Coronary artery (tissue), 2 donors: ENCODE results near the gene STPG1.

Experiments
- DNase-seq: peaks from one replicate; pipeline ENCODE4 v3.0.0-alpha.2; 2017; ENCODE audit warnings: low spot score
- H3K27ac ChIP-seq, 2 donors: fragments of 200-600 bp; sonication (generic); one replicate each; pipeline ENCODE4 v1.5.1; 2016 to 2019
- H3K4me3 ChIP-seq: fragments of 200-600 bp; sonication (generic); 2 replicates; pipeline ENCODE4 v1.5.1; 2016; ENCODE audit warnings: mild to moderate bottlenecking, moderate library complexity
- CTCF ChIP-seq: fragments of 200-600 bp; sonication (generic); IDR thresholded peaks from one replicate; pipeline ENCODE4 v1.5.1; 2019; ENCODE audit warnings: antibody characterized with exemption

The STPG1 gene

GRCh38 chr1:24319962-24320361 lies 93.6 kb downstream of the STPG1 start:
- no peak overlapping the region for H3K27ac ChIP-seq
- DNase-seq = no peak
- H3K4me3 ChIP-seq = no peak overlapping the region
- TF ChIP-seq CTCF = no peak

DNA sequence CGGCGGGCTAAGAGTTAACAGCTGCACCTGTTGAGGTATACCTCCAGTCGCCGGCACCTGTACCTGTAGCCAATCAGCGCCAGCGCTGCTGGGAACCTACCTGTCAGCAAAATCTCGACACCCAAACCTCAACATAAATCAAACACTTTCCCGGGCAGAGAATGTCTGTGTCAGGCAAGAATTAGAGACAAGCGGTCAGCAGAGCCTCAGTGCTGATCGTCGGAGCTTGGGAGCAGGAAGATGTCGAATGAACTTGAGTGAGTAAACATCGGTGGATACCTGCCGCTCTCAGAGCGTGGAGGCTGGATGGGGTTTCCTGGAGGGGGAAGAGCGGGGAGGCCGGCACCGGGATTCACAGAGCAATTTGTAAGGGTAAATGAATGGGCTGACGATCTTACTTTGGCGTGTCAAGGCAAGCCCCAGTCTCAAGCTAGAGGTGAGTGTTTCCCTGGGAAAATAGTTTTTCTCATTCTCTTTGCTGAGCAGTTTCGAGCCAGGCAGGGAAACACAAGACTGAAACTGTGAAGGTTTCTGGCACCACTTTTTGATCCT lies 94.2 kb downstream of the STPG1 start, which contains the start of gene GRHL3:
GRHL3 (plus strand) TSS at position 46 of the 552 bp plus-strand sequence; CDS start at position 241, 195 bp downstream.
- H3K27ac ChIP-seq = no peak within 1 kb of the TSS
- DNase-seq = no peak
- H3K4me3 ChIP-seq = no peak within 1 kb of the TSS
- TF ChIP-seq CTCF = no peak

GRCh38 chr1:24318615-24319311 lies 94.8 kb downstream of the STPG1 start:
- no peak for DNase-seq
- no peak overlapping the region for H3K4me3 ChIP-seq
- TF ChIP-seq CTCF = no peak
- no peak overlapping the region for H3K27ac ChIP-seq

GRCh38 chr1:24317956-24318614 lies 95.5 kb downstream of the STPG1 start:
- no peak for DNase-seq
- H3K4me3 ChIP-seq = no peak overlapping the region
- no peak for TF ChIP-seq CTCF
- H3K27ac ChIP-seq = no peak overlapping the region

GRCh38 chr1:24317081-24317480 lies 96.5 kb downstream of the STPG1 start:
- Histone ChIP-seq H3K4me3 (no peak overlapping the region), H3K27ac (no peak overlapping the region)
- no peak for TF ChIP-seq CTCF
- no peak for DNase-seq

GRCh38 chr1:24316645-24317044 lies 96.9 kb downstream of the STPG1 start:
- DNase-seq = no peak
- Histone ChIP-seq H3K4me3 (no peak overlapping the region), H3K27ac (no peak overlapping the region)
- no peak for TF ChIP-seq CTCF
